Stimulated activated CD8-positive, alpha-beta memory T cell treated with anti-CD3 and anti-CD28 coated beads, Interleukin-12 subunit alpha, Interleukin-12 subunit beta, amount 100 ng/mL, for 24 hours (primary cell): Measurements from ENCODE around the gene OGFOD3.
"Not testable (repeated sequence)": the region's sequence is repeated elsewhere in the genome, so short reads cannot be mapped to it uniquely, and the experiment has no call there.

Experiments used
- DNase-seq: peaks from one replicate; pipeline ENCODE4 v3.0.0-alpha.2; 2020; ENCODE audit errors: extremely low read depth

Gene OGFOD3

DNA sequence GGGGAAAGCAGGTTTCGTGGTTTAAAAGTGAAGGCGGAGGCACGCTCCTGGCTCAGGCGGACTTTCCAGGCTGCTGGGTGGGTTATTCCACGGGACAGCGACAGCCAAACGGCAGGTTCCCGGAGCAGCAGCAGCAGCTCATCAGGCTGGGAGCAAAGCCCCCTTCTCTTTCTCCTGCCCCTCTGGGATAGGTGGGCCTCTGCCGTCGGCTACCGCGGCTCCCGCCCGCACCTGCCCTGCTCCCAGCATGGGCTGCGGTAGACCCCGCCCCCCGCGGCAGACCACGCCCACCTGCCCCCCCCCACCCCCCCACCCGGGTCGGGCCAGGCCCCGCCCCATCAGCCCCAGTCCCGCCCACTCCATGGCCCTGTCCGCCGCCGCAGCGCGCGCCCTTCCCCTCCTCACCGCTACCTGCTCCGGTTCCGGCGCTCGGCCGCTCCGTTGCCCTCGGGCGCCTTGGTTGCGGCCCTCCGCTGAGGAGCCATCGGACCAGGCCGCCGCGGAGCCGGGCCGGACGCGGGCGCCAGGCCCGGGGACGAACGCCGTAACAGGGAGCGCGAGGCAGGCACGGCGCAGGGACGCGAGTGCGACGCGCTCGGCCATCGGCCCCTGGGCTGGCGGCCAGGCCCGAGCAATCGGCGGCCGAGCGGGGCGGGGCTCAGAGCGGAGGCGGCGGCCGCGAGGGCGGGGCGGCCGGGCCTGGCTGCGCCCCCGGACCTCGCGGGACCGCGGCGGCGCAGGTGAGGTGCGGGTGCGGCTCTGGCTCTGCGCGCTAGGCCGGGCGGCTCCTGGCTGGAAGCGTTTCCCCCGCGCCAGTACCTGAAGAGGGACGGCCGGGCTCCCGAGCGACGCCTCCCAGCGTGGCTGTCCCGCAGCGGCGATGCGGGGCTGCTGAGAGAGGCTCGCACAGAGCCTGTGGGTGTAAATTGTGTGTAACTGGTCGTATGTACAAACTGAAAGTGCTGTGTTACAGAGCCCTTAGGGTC is at the start of gene OGFOD3, which contains the start of gene HEXD:
TSS of gene OGFOD3 (minus strand) at position 586 of the 986 bp plus-strand sequence. CDS start at position 485, 101 bp downstream.
TSS of gene HEXD (plus strand) at position 347 of the 986 bp plus-strand sequence. CDS start 1,453 bp downstream, outside the sequence.
- DNase-seq: peak; percentile 62

DNA sequence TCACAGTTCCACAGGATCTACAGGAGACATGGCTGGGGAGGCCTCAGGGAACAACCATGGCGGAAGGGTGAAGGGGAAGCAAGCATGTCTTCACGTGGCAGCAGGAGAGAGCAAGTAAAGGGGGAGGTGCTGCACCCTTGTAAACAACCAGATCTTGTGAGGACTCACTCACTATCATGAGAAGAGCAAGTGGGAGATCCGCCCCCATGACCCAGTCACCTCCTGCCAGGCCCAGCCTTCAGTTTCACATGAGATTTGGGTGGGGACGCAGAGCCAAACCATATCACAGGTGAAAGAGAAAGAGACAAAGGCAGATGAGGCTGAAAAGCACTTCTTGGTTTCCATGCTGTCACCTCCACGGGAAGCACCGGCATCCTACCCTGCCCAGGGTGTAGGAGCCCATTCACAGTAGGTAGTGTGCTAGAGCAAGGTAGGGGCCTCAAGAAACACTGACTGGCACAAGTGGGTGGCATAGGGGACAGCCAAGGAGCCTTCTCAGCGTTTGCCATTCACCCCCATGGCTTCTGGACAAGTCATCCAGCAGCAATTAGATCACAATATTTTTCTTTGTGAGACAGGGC is 46.7 kb upstream of the OGFOD3 start:
- no peak for DNase-seq

DNA sequence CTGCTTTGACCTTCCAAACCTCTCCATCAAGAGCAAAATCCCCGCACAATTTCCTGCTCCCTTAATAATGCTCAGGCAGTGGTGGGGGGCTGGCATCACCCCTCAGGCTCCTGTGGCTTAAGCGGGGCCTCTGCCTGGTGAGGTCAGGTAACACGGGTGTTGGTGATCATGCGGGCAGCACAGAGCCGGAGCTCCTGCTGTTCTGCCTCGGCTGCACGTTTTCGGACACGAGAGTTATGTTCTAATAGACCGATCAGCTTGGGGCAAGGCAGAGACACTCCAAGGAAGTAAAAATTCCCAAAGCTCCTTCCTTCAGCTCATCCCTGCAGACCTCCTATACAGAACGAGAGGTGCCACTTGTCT is 46.2 kb upstream of the OGFOD3 start:
- no peak for DNase-seq

- DNase-seq: no peak
Measured at GRCh38 chr17:82463925-82464566, 45.7 kb upstream of the OGFOD3 start.

DNA sequence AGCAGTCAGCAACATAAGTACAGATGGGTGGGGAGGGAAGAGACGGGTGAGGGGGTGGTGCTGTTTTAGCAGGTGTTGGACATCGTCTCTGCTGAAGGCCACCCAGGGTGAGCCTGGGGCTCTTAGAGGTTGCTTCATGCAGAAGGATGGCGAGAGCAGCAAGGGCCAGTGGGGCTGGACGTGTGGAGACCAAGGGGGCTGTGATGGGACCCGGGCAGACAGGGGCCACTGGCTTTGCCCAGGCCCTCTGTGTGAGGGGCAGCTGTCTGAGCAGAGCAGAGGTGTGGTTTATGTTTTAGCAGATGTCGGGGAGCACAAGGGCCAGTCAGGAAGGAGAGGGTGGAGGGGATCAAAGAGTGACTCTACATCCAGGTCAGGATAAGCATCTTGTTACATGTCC is 45.0 kb upstream of the OGFOD3 start:
- no peak for DNase-seq

GRCh38 chr17:82461827-82462524 is 43.6 kb upstream of the OGFOD3 start:
- no peak for DNase-seq

GRCh38 chr17:82459936-82460335 is 41.5 kb upstream of the OGFOD3 start:
- not testable (repeated sequence) for DNase-seq

- no peak for DNase-seq
Measured at GRCh38 chr17:82458885-82459424, 40.6 kb upstream of the OGFOD3 start.

GRCh38 chr17:82458179-82458884 is 39.9 kb upstream of the OGFOD3 start, which contains the start of gene NARF:
NARF (plus strand) TSS chr17:82458741; CDS start chr17:82458804, 63 bp downstream.
- peak; percentile 95 for DNase-seq

DNA sequence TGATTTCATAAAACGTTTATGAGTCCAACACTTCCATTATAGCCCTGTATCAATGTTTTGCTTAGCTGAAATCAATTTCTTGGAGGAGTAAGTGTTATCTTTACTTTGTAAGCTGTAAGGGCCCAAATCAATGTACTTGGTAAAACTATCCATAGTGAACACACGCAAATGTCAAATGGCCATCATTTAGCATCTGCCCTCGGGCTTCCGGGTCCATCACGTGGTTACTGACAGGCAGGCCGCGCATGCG is 39.5 kb upstream of the OGFOD3 start:
- DNase-seq: peak; percentile 86

DNA sequence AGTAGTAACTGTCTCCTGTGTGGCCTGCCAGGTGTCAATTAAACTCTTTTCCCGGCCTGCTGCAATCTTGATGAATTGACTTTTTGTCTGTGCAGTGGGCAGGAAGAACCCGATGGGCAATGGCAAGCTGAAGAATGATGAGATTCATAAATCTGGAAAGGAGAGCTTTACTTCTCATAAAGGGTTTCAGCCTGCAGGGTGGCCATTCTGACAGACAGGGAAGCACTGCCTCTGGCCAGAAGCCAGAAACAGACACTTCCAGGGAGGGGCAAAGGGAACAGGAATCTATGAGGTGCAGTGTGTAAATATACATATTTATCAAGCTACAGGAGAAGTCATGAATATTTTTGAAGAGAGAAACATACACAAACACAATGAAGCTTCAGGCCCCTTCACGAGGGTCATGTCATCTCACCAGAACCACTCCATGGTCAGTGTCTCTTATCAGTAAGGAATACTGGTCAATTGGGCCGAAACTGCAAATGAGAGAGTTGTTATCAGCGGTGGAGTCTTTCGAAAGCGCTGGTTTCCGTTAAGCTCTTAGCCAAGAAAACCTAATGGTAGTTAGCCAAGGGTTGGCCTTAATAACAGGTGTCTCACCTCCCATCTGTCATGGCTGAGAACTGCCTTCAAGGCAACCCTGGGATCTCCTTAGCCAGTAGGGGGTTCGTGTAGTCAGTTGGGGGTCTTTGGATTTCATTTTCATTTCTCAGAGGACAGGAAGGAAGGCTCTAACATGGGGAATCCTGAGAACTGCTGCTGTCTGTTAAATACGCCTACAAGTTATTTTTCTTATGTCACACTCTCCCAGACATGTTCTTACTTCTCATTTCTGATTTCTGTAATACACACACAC is 38.9 kb upstream of the OGFOD3 start:
- no peak for DNase-seq

GRCh38 chr17:82453706-82454105 is 35.3 kb upstream of the OGFOD3 start:
- DNase-seq: not testable (repeated sequence)

GRCh38 chr17:82453151-82453550 is 34.8 kb upstream of the OGFOD3 start:
- DNase-seq: not testable (repeated sequence)

- no peak for DNase-seq
Measured at GRCh38 chr17:82452162-82452561, 33.8 kb upstream of the OGFOD3 start.

DNA sequence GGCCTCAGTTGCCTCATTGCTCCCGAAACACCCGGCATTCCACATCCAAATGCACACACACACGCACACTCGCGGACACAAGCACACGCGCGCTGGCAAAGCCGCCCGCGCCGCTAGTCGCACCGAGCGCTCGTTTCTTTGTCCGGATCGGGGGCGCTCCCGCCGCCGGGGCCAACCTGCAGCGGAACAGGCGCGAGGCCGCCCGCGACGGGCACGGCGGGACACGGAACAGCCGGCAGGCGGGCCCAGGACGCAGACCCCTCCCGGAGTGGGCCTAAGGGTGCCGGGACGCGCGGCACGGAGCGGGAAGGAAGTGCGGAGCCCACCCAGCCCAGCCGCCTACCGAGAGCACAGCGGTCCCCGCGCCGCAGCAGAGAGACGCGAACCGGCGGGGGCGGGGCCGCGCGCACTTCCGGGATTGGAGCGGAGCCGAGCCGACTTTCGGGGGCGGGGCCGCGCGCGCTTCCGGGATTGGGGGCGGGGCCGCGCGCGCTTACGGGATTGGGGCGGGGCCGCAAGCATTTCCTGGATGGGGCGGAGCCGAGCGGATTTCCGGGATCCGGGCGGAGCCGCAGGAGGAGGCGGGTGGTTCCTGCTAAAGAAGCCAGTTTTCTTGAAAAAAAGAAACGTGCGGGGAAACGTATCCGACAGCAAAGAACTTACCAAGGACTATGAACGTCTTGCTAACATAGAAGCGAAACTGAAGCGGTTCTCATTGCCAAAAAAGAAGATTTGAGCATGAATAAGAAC is 32.1 kb upstream of the OGFOD3 start, which contains the start of gene CYBC1:
TSS of gene CYBC1 (minus strand) at position 396 of the 750 bp plus-strand sequence. CDS start 1,498 bp downstream, outside the sequence.
- peak; percentile 90 for DNase-seq

DNA sequence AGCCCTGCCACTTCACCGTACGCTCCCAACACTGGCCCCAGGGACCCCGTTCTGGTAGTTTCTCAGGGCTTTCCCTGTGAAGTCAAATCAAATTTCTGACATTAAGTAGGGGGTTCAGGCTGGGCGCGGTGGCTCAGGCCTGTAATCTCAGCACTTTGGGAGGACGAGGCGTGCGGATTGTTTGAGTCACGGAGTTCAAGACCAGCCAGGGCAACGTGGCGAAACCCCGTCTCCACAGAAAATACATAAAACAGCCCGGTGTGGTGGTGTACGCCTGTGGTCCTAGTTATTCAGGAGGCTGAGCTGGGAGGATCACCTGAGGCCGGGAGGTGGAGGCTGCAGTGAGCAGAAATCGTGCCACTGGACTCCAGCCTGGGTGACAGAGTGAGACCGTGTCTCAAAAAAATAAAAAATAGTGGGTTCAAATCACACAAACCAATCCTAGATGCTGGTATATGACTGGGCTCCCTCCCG is 31.5 kb upstream of the OGFOD3 start:
- no peak for DNase-seq

DNA sequence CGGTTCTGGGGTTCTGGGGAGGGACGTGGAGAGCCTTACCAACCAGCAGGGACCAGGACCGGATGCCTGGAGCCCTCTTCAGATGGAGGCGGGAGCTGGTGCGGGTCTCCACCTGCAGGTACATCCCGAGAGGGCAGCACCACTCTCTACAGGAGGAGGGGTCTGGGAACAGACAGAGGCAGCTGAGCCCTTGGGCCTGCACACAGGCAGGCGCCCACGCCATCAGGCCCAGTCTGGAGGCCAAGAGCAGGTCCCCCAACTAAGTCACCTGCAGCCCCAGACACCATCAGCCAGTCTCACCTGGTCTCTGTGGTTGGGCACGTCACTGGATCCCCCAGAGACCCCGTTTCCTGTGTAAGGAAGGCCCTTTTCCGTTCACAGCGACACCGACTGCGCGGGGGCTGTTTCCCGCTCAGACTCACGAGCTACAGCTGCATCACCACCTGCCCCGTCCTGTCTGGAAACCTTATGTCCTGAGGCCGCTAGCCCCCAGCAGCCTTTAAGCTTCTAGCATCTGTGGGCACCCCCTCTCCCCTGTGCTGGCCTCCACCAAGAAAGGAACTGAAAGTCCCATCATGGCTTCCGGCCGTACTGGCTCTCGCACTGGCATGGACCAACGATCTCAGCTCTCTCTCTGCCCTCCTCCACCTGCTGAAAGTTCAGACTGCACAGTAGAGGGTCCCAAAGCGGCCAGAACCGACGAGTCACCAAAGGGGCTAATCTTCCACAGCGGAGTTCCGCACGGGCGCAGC is 30.9 kb upstream of the OGFOD3 start:
- peak; percentile 28 for DNase-seq

DNA sequence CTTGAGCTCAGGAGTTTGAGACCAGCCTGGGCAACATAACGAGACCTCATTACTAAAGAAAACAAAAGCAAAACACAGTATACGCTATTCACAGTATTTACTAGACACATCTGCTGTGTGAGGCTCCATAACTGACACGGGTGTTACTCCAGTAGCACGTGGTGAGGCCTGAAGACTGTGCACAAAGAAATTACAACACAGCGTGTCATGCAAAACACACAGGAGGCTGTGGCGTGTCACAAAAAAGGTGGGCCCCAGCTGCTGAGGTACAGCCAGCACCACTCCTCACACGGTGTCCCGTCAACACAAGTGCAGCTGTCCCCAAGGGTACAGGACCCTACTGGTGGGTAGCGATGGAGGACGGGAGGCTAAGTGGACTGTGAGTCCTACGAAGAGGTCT is 29.5 kb upstream of the OGFOD3 start:
- DNase-seq: no peak
